WTC11 (cell line): ENCODE data around the gene JAKMIP3.

Source experiments
- ATF1 ChIP-seq: sonication (generic); formaldehyde crosslinking; IDR thresholded peaks from 2 replicates; pipeline ENCODE4 v1.8.1; 2023; ENCODE audit warnings: mild to moderate bottlenecking, moderate library complexity, missing genetic modification reagents
- CREB1 ChIP-seq: sonication (generic); formaldehyde crosslinking; IDR thresholded peaks from 2 replicates; pipeline ENCODE4 v1.8.0; 2023; ENCODE audit warnings: mild to moderate bottlenecking, missing genetic modification reagents
- E2F4 ChIP-seq: sonication (generic); formaldehyde crosslinking; IDR thresholded peaks from 2 replicates; pipeline ENCODE4 v1.8.1; 2022; ENCODE audit warnings: low read depth, mild to moderate bottlenecking, moderate library complexity, missing genetic modification reagents, borderline replicate concordance
- FOXK1 ChIP-seq: sonication (generic); formaldehyde crosslinking; IDR thresholded peaks from 2 replicates; pipeline ENCODE4 v1.8.0; 2022; ENCODE audit warnings: mild to moderate bottlenecking, moderate library complexity, missing genetic modification reagents
- FOXP1 ChIP-seq: sonication (generic); formaldehyde crosslinking; IDR thresholded peaks from 2 replicates; pipeline ENCODE4 v1.8.0; 2022; ENCODE audit warnings: missing genetic modification reagents, mild to moderate bottlenecking, moderate library complexity, borderline replicate concordance
- JUN ChIP-seq: sonication (generic); formaldehyde crosslinking; IDR thresholded peaks from 2 replicates; pipeline ENCODE4 v1.8.0; 2023; ENCODE audit warnings: mild to moderate bottlenecking, missing genetic modification reagents
- NFYB ChIP-seq: sonication (generic); formaldehyde crosslinking; conservative IDR thresholded peaks from 2 replicates; pipeline ENCODE4 v1.8.0; 2022; ENCODE audit warnings: low read depth, missing genetic modification reagents
- PRDM15 ChIP-seq: sonication (generic); formaldehyde crosslinking; IDR thresholded peaks from 2 replicates; pipeline ENCODE4 v1.8.0; 2022; ENCODE audit warnings: missing genetic modification reagents
- SOX15 ChIP-seq: fragments of 250-450 bp; sonication (Bioruptor Pico); IDR thresholded peaks from 2 replicates; pipeline ENCODE4 v1.9.0; 2021; ENCODE audit warnings: mild to moderate bottlenecking
- ZNF396 ChIP-seq: fragments of 250-450 bp; sonication (Bioruptor Pico); IDR thresholded peaks from 2 replicates; pipeline ENCODE4 v1.8.0; 2021; ENCODE audit warnings: mild to moderate bottlenecking, moderate library complexity, borderline replicate concordance
- TF ChIP-seq, protein P1 (sequence below): sonication (generic); formaldehyde crosslinking; IDR thresholded peaks from 2 replicates; pipeline ENCODE4 v1.8.0; 2022; ENCODE audit warnings: mild to moderate bottlenecking, missing genetic modification reagents
- TF ChIP-seq, protein P2 (sequence below): fragments of 200-600 bp; IDR thresholded peaks from 2 replicates; pipeline ENCODE4 v1.8.0; 2022; ENCODE audit warnings: antibody characterized with exemption
- TF ChIP-seq, protein P3 (sequence below): sonication (generic); formaldehyde crosslinking; IDR thresholded peaks from 2 replicates; pipeline ENCODE4 v1.8.1; 2023; ENCODE audit warnings: mild to moderate bottlenecking, missing genetic modification reagents

DNA sequence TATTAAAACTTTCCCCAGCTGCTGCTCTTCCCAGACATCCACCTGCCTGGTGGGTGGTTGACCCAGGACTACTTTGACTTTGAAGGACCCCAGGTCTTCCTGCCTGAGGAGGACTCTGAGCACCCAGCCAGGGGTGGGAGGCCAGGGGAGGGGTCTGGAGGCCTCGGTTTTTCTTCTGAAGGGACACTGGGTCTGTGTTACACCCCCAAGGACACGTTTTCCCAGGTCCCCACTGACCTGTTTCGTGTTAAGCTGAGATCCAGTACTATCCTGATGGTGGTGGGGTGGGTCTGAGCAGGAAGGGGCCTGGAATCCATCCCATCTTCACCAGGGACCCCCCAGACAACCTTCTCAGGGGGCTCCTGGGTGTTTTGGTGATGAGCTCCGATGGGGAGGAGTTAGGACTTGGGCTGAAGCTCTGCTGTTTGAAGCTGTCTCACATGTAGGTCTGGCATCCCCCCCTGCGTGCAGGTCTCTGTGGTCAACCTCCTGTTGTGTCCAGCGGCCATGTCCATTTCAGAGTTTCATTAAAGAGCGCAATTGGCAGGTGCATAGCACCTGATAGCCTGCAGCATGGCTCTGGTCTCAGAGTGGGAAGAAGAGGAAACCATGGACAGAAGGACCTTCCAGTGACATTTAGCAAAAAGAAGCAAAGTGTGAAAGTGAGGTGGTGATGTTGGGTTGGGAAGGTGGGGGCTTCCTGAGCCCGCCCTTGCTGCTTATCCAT is 3.5 kb downstream of the JAKMIP3 start:
- TF ChIP-seq JUN (CRISPR knock-in tag), result no peak
- TF ChIP-seq, protein P1, sequence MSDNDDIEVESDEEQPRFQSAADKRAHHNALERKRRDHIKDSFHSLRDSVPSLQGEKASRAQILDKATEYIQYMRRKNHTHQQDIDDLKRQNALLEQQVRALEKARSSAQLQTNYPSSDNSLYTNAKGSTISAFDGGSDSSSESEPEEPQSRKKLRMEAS (CRISPR knock-in tag), result no peak
- TF ChIP-seq, protein P2, sequence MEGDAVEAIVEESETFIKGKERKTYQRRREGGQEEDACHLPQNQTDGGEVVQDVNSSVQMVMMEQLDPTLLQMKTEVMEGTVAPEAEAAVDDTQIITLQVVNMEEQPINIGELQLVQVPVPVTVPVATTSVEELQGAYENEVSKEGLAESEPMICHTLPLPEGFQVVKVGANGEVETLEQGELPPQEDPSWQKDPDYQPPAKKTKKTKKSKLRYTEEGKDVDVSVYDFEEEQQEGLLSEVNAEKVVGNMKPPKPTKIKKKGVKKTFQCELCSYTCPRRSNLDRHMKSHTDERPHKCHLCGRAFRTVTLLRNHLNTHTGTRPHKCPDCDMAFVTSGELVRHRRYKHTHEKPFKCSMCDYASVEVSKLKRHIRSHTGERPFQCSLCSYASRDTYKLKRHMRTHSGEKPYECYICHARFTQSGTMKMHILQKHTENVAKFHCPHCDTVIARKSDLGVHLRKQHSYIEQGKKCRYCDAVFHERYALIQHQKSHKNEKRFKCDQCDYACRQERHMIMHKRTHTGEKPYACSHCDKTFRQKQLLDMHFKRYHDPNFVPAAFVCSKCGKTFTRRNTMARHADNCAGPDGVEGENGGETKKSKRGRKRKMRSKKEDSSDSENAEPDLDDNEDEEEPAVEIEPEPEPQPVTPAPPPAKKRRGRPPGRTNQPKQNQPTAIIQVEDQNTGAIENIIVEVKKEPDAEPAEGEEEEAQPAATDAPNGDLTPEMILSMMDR, result no peak
- no peak for TF ChIP-seq NFYB (CRISPR knock-in tag)
- no peak for TF ChIP-seq PRDM15 (CRISPR knock-in tag)
- TF ChIP-seq SOX15, result no peak
- TF ChIP-seq, protein P3, sequence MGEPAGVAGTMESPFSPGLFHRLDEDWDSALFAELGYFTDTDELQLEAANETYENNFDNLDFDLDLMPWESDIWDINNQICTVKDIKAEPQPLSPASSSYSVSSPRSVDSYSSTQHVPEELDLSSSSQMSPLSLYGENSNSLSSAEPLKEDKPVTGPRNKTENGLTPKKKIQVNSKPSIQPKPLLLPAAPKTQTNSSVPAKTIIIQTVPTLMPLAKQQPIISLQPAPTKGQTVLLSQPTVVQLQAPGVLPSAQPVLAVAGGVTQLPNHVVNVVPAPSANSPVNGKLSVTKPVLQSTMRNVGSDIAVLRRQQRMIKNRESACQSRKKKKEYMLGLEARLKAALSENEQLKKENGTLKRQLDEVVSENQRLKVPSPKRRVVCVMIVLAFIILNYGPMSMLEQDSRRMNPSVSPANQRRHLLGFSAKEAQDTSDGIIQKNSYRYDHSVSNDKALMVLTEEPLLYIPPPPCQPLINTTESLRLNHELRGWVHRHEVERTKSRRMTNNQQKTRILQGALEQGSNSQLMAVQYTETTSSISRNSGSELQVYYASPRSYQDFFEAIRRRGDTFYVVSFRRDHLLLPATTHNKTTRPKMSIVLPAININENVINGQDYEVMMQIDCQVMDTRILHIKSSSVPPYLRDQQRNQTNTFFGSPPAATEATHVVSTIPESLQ (CRISPR knock-in tag), result no peak
- no peak for TF ChIP-seq ZNF396 (CRISPR knock-in tag)
- TF ChIP-seq E2F4 (CRISPR knock-in tag), result no peak
- TF ChIP-seq ATF1 (CRISPR knock-in tag), result no peak
- TF ChIP-seq CREB1 (CRISPR knock-in tag), result no peak
- no peak for TF ChIP-seq FOXK1 (CRISPR knock-in tag)
- no peak for TF ChIP-seq FOXP1
